Activated CD4-positive, alpha-beta memory T cell treated with anti-CD3 and anti-CD28 coated beads for 36 hours (primary cell): ENCODE data around the gene CAMK2N2. TPM values are rescaled to one million over a fixed set of nuclear protein-coding genes. Genes with fewer than 3 reads are reported as not detected.

Experiments
- microRNA-seq: library from miRNA; unstranded; fragments of <30 nt; microRNA quantifications from one replicate; pipeline ENCODE4 v1.2.0, GENCODE V29; 2022; ENCODE audit warnings: borderline number of aligned reads, borderline microRNAs expressed, borderline replicate concordance
- total RNA-seq, 2 experiments: library from RNA; stranded (reverse); gene quantifications; one replicate each; pipeline ENCODE4 v1.2.3, GENCODE V29; 2021

CAMK2N2 gene
- total RNA-seq, 2 experiments from 2014 or later = 0.21 to 0.51 TPM

Small RNAs within 50 kb of the gene (microRNA-seq; reads per million reads assigned to microRNA genes)
- gene MIR1224 = 1.6 reads per million

Other genes starting within 250 kb of the CAMK2N2 start
- gene ABCC5, start 243.7 kb downstream of the CAMK2N2 start, total RNA-seq = 10 to 100 TPM; 13.3 to 15.6 TPM
- not detected for gene HTR3D, start 229.8 kb downstream of the CAMK2N2 start, total RNA-seq
- not detected for gene HTR3C, start 208.5 kb downstream of the CAMK2N2 start, total RNA-seq
- not detected for gene HTR3E, start 164.5 kb downstream of the CAMK2N2 start, total RNA-seq
- gene EIF2B5, start 126.2 kb downstream of the CAMK2N2 start, total RNA-seq = 10 to 100 TPM; 49.6 to 51.5 TPM
- 10 to 100 TPM; 28.5 to 32.4 TPM for gene DVL3, start 106.2 kb downstream of the CAMK2N2 start, total RNA-seq
- gene AP2M1, start 86.7 kb downstream of the CAMK2N2 start, total RNA-seq = 100 to 1,000 TPM; 218 to 221 TPM
- gene ABCF3, start 75.4 kb downstream of the CAMK2N2 start, total RNA-seq = 10 to 100 TPM; 41.2 to 48.7 TPM
- not detected for gene VWA5B2, start 32.0 kb downstream of the CAMK2N2 start, total RNA-seq
- 10 to 100 TPM; 31.6 to 34.1 TPM for gene ALG3, start 12.6 kb downstream of the CAMK2N2 start, total RNA-seq
- gene EEF1AKMT4, start 11.9 kb downstream of the CAMK2N2 start, total RNA-seq = 1 to 10 TPM; 3.5 to 4.4 TPM
- gene ECE2, start 14.5 kb upstream of the CAMK2N2 start, total RNA-seq = not detected
- 100 to 1,000 TPM; 246 to 257 TPM for gene PSMD2, start 37.7 kb upstream of the CAMK2N2 start, total RNA-seq
- 100 to 1,000 TPM; 410 to 432 TPM for gene EIF4G1, start 53.1 kb upstream of the CAMK2N2 start, total RNA-seq
- 1 to 10 TPM; 7.0 to 8.9 TPM for gene FAM131A, start 76.0 kb upstream of the CAMK2N2 start, total RNA-seq
- gene CLCN2, start 100.1 kb upstream of the CAMK2N2 start, total RNA-seq = 1 to 10 TPM; 3.2 to 3.7 TPM
- gene POLR2H, start 100.2 kb upstream of the CAMK2N2 start, total RNA-seq = 100 to 1,000 TPM in 1 of 2 experiments, 10 to 100 TPM in 1; 100.0 to 103 TPM
- gene THPO, start 116.7 kb upstream of the CAMK2N2 start, total RNA-seq = not detected
- gene CHRD, start 118.5 kb upstream of the CAMK2N2 start, total RNA-seq = under 1 TPM in 1 of 2 experiments, not detected in 1; 0.21 TPM